ENCODE measurements around the gene CUL4A.

CUL4A gene

DNA sequence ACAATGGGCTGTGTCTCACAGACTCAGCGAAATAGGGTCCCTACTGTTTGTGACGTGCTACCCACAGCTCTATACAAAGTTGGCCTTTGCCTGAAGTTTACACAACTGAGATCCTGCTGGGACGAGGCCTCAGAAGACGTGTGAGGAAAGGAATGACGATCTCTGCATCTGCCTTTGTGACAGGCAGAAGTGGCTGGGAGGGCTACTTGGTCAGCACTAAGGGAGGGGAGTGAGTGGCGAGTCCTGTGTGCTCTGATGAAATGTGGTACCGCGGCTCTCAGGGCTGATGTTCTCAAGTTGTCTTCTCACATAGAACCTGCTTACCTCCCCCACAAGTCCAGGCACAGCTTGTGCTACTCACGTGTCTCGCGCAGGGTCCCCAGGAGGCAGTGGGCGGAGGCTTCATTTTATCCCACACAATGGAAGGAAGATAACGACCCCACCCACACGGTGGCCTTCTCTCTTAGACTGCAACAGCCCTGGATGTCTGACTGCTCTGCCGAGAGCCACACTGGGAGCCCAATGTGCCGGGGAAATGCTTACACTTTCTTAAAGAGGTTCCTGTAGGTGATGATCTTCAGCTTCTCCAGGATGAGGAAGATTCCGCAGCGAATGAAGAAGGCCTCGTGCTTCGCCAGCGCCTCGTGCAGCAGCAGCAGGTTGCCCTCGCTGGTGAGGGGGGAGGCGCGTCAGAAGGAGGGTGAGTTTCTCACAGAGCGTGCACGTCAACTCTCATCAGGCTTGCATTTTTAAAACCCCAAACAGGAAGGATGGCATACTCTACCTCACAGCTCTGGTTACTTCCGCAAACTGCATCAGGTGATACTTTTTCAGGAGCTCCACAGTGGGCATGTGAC is 29.8 kb upstream of the CUL4A start:
- no peak for DNase-seq (ENCODE audit: low read depth, low spot score)

DNA sequence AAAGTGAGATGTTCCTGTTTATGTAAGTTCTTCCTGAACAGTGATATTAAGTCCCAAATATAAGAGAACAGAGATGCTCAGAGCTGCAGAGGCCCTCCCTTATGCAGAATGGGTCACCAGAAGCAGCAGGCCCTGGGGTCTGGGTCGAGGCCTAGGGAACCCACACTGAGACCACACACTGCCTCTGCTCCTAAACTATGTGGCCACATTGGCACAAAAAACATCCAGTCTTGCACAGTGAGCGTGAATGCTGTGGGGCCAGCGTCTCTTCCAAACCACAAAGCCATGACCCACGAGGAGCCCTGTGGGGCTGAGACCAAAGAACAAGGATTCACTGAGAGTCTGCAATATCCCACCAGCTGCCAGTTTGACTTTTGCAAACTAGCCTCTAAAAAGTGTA is 27.4 kb upstream of the CUL4A start:
- no peak for DNase-seq (ENCODE audit: low read depth, low spot score)

DNA sequence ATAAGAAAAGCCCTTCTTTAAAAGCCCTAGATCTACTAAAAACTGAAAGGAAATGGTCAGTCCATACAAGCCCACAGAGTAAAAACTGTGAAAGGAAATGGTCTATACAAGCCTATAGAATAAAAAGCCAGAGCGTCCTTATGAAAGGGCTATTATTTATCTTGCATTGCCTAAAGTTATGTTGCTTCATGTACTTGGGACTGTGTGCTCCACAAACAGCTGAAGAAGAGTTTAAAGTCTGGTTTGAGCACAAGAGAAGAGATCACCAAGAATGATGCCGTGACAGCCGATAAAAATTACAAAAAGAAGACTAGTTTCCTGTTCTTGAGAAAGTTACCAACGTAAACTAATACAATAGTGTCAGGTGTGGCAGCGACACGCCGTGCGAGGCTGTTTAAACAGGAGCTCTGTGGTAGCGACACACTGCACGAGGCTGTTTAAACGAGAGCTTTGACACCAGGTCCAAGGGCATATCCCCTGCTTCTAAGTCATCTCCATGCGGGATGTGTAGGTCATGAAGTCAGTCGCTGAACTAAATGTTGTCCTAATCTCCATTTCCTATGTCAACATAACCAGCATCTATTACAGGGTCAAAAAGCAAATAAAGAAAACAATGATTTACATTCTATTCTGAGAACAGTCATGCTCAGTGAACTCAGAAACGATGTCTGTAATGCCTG is 25.8 kb upstream of the CUL4A start:
- no peak for DNase-seq (ENCODE audit: low read depth, low spot score)

DNA sequence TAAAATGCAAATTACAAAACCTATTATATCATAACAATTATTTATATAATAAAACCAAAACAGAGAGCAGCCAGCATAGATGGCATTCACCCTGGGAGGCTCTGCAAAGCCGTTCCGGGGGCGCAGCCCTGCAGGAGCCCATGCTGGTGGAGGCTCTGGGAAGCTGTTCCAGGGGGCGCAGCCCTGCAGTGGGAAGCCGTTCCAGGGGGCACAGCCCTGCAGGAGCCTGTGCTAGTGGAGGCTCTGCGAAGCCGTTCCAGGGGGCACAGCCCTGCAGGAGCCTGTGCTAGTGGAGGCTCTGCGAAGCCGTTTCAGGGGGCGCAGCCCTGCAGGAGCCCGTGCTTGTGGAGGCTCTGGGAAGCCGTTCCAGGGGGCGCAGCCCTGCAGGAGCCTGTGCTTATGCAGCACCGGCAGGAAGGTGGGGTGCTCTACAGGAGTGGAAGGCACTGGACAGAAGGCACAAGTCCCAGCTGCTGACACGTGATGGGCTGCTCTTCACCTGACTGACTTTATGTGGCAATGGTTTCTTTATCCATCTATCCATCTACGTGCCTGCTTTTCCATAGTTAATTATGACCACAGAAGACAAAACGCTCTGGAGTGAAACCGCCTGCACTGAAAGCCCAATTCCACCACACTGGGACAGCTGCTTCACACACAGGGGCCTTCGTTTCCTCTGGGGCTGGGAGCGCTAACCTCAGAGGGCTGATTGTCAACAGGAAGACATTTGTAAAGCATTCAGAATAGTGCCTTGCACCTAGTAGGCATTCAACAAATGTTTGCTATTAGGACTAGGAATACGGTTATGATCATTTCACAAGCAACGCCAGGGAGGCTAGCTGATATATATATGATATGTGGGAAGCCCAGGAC is 24.6 kb upstream of the CUL4A start:
- no peak for DNase-seq (ENCODE audit: low read depth, low spot score)

DNA sequence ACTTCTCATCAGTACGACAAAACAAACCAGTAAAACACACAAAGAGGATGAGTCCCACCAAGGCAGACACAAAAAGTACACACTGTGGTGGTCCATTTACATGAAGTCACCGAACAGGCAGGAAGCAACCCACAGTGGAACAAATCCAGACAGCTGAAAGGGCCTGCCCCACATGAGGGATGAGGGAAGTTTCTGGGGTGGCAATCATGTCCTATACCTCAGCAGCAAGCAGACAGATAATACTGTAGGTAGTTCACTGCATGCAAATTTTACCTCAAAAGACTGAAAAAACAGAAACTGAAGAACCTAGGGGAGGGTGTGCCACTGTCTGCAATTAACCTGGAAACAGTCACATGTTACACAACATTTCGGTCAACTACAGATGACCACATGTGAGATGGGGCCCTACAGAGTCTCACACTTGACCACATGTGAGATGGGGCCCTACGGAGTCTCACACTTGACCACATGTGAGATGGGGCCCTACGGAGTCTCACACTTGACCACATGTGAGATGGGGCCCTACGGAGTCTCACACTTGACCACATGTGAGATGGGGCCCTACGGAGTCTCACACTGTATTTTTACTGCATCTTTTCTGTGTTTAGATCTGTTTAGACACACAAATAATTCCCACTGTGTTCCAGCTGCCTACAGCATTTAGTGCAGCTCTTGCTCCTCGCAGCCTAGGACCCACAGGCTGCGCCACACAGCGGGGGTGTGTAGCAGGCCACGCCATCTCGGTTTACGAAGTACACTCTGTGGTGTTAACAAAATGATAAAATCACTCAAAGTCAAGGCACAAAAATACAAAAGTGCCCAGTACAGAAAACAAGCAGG is 23.1 kb upstream of the CUL4A start:
- no peak for DNase-seq (ENCODE audit: low read depth, low spot score)

DNA sequence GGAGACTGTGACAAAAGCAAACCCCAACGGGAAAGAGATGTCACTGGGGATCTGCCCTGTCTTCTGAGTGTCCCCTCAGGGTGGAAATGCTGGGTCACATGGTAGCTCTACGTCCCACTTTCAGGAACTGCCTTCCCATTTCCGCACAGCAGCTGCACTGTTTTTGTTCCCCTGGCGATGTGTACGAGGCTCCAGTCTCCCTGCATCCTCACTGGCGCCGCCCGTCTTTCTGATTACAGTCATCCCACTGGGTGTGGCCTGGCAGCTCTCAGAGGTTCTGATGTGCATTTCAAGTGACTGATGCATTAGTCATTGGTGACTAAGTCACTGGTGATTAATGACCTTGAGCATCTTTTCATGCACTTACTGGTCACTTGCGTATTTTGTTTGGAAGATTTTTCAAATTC is 22.1 kb upstream of the CUL4A start:
- DNase-seq (ENCODE audit: low read depth, low spot score), result no peak

DNA sequence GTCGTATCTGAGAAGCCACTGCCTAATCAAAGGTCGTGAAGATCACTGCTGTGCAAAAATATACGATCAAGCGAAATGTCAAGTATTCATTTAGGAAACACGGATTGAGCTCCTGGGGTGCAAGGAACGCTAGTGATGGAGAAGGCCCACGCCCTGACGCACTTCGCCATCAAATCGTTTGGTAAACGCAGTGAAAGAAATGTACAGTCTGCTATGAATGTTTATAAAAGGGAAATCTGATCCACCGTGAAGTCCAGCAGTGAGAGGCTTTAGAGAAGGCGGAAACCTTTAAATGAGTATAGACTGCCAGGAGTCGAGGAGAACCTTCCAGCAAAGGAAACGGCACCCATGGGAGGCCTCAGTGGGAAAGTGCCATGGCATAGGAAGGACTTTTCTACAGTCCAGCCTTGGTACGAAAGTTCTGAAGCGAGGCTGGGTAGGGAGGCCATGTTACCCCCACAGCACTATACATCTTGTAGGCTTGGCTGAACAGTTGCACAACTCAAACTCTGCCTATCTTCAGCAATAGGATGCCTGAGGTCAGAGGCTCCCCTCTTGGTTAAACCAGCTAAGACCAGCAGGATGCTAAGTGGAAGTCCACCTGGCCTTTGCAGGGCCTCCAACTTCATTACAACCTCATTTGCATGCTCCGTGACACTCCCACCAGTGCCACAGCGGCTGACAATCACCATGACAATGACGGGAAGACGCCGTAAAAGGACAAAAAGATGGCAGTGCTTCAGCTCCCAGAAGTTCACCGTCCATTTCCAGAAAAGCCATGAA is 21.3 kb upstream of the CUL4A start:
- DNase-seq (ENCODE audit: low read depth, low spot score), result no peak

DNA sequence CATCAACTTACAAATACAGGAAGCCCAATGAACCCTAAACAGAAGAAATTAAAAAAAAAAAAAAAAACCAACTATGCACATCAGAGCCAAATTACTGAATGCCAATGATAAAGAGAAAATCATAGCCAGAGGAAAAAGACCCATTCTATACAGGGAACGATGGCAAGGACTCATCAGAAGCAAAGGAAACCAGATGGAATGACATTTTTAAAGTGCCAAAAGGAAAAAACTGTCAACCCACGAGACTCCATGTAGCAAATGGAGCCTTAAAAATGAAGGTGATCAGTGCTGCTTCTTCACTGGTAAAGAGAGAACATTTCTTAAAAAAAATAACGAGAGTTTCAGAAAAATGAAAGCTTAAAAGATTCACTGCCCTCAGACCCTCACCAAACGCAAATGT is 19.2 kb upstream of the CUL4A start:
- DNase-seq (ENCODE audit: low read depth, low spot score), result no peak

DNA sequence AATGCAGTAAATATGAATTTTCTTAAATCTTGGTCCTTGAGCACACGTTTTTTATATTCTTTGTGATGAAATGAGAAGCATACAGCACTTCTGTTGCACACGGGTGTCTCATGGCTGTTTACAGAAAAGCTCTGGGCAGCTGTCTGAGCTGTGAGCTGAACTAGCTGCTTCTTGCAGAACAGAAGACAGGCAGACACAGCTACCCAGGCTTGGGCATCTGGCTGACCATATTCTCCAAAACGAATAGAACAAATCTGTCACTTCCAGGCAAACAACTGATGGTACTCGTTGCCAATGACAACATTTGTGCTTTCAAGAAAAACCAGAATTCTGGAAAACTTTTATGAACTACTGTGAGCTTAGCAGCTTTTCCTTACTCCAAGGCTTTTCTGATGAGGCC is 17.1 kb upstream of the CUL4A start:
- no peak for DNase-seq (ENCODE audit: low read depth, low spot score)

DNA sequence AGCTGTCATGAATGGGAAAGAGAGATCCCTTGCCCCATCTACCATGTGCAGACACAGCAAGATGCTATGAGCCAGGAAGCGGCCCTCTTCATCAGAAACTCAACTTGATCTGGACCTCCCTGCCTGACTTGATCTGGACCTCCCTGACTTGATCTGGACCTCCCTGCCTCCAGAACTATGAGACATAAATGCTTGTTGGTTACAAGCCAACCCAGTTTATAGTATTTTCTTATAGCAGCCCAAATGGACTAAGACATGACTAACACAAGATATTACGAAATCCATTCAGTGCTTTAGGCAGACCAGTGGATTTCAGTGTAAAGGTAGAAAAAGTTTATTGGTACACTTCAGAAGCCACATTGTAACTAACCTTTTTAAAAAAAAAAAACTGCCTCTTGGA is 16.5 kb upstream of the CUL4A start:
- no peak for DNase-seq (ENCODE audit: low read depth, low spot score)

DNA sequence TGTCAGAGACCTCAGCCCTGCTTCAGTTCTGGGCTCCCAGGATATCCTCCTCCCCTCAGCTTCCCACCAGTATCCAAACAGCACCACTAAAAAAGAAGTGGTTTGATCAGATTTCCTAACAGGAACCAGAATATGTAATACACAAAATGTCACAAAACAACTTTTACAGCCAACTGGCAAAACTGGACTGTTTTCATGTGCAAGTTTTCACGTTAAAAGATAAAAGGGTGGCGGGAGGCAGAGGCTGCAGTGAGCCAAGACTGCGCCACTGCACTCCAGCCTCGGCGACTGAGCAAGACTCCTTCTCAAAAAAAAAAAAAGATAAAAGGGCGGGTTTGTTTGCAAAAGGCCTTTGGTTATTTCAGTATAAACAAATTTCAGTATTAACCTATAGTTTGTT is 14.1 kb upstream of the CUL4A start:
- DNase-seq (ENCODE audit: low read depth, low spot score), result no peak

DNA sequence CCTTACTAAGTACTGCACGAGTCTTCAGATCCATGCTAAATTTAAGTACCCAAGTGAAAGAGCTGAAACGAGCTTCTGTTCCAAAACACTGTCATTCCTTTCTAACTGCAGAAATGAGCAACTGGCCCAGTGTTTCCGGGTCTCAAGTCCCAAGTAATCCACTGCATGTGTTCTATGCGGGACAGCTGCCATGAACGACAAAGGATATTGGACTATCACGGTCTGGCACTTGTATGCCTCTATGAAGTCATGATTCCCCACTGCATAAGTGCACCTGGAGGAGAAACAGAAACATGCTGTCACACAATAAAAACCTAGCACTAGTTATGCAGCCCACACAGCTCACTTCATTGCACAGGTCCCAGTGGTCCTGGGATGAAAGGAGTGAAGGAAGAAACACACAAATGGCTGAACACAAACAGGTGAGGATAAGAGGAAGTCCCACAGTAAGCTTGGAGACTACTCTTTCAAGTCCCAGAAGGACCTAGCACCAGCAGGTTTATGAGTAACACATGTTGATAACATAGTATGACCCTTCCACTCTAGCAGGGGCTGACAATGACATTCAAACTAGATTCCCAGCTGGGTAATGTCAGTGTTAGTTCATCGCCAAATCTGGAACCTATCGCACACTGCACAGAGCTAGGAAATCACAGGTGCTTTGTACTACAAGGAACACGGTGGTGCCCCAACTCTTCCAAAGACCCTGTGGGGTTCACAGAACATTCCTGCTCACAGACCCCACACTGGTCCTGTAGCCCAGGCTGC is 12.3 kb upstream of the CUL4A start:
- no peak for DNase-seq (ENCODE audit: low read depth, low spot score)

DNA sequence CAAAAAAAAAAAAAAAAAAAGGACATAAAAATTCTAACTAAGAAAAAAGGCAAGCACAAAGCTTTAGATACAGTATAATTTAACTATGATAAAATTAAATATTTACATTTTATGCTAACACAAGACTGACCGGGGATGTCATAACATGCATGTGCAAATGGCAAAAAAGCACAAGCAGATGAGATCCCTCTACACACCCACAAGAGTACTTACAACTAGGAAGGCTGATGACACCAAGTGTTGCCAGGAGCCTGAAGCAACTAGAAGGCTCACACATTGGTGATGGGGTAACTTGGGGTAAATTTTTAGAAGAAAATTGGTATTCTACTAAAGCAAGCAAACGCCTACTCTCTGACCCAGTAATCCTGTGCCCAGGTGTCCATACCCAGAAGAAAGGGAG is 7.6 kb upstream of the CUL4A start:
- no peak for DNase-seq (ENCODE audit: low read depth, low spot score)

DNA sequence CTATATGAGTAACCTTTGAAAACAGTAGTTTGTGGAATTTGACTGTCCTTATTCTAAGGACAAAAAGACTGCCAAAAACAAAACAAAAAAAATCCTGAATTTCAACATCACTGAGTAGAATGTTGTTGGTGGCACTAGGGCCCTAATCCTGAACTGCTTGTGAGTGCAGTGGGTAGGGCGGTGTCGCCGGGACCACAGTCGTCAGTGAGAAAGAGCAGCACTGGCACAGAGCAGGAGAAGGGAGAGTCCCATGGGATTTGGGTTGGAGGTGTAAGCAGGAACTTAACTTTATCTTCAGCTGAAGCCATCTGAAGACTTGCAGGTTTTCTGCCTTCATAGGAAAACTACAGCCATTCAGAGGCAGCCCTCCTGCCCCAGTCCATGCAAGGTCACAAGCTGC is 6.5 kb upstream of the CUL4A start:
- no peak for DNase-seq (ENCODE audit: low read depth, low spot score)

DNA sequence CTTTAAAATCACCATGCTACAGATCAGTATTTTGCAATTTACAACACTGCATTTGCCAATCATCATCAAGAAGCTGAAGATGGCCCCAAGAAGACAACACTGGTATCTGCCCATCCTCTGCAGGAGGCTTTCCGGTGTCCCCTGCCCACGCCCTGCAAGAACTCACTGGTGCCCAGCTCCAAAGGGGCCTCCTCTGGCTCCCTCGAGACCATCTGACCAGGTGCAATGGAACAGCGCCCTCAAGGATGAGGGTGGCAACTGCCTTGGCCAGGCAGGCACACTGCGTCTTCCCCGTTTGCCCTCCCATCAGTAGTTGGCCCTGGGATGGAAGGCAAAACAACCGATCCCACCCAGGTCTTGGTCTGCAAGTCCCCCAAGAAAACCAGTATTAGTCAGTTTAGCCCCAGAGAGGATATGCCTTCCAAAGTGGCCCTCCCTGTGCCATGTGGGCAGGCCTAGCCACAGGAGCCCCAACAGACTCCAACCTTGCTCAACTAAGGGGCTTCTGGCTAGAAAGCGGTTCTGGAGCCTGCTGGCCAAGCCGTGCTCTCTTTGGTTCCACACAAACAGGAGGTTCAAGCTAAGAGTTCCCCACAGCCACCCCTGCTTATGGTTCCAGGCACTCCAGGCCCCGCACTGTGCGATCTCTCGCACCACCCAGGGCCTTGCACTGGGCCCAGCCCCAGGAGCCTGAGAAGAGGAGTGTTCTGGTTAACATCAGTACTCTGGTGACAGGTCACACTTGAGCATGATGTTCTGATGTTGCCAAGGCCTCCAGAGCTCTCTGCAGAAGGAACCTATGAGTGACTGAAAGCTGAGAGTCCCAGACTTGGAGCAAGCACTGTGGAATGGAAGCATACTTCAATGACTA is 5.7 kb upstream of the CUL4A start:
- no peak for DNase-seq (ENCODE audit: low read depth, low spot score)

DNA sequence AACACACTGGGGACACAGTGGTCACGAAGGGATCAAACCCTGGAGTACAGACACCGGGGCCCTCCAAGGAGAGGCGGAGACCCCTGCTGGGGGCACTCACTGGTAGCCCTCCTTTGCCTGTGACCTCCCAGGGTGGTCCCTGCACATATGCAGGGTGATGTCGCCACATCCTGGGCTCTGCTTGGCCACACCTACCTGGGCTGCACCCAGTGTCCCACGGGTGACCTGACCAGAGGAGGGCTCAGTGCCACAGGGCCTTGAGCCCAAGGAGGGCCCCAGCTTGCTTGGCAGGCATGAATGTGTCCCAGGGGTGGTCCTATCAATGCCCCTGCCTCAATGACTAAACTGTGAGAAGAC is 5.1 kb upstream of the CUL4A start:
- DNase-seq (ENCODE audit: low read depth, low spot score), result no peak

DNA sequence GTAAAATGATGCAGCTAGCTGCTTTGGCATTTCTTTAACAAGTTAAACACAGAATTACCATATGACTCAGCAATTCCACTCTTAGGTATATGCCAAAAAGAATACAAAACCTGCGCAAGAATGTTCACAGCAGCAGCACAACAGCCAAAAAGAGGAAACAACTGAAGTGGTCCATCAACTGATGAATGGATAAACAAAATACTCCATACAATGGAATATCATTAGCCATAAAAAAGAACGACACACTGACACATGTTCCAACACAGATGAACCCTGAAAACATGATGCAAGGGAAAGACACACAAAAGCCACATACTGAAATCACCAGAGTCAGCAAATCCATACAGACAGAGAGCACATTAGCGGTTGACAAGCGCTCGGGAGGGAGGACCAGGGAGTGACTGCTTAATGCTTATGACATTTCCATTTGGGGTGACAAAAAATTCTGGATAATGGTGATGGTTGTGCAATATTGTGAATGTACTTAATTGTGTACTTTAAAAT is 3.9 kb upstream of the CUL4A start:
- no peak for DNase-seq (ENCODE audit: low read depth, low spot score)

DNA sequence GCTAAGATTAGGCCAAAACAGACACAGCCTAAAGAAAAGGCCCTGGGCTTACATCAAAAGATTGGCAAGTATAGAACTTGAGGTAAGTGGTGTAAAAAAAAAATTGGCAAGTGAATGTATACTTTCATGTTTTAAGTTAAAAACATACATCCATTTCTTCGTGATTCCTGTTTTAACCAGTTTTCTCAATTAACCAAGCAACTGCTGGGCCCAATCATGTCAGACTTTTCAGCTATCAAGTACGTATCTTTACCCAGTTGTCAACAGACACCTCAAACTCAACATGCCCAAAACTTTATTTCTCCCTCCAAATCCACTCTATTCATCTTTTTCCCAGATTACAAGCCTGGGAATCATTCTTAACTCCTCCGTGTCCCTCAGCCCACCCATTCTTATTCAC is 2.0 kb upstream of the CUL4A start:
- DNase-seq (ENCODE audit: low read depth, low spot score), result no peak

DNA sequence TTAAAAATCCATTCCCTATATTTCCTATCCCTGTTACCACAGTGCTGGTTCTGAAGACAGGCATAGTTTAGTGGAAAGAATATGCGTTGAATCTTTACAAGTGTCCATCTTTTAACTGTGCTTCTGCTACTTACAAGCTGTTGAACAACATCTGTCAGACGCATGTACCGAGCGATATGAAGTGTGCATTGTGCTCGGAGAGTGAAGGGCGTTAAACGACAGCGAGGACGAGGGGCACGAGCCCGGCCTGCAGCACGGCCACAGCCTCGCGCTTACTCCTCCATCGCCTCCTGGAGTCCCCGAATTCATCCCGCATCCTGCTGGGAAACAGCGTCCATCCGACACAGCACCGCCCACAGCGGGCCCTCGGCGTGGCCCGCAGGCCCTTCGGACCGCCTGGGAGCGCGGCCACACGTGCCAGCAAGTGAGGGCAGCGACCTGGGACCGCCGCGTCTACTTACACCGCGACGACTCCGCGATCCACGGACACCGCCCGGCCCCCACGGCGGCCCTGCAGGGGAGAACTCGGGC is 1.5 kb upstream of the CUL4A start:
- DNase-seq (ENCODE audit: low read depth, low spot score), result no peak

Data from iPS DF 19.7 (cell line).